HepG2 (cell line): ENCODE measurements around the gene ZNRF3. TPM values are rescaled to one million over a fixed set of nuclear protein-coding genes. Genes with fewer than 3 reads are reported as not detected.

Source experiments
- CENPX ChIP-seq: sonication (generic); formaldehyde crosslinking; IDR thresholded peaks from 2 replicates; pipeline ENCODE4 v1.9.0; 2021; ENCODE audit warnings: mild to moderate bottlenecking, missing genetic modification reagents, moderate library complexity
- CHD2 ChIP-seq: IDR thresholded peaks from 2 replicates; pipeline ENCODE4 v1.6.1; 2011; ENCODE audit warnings: low read depth, low read length, improper control_type of control experiment
- E2F5 ChIP-seq: sonication (generic); formaldehyde crosslinking; conservative IDR thresholded peaks from 2 replicates; pipeline ENCODE4 v1.4.0; 2020; ENCODE audit warnings: missing genetic modification reagents
- EZH2 ChIP-seq: conservative IDR thresholded peaks from 2 replicates; pipeline ENCODE4 v1.6.1; 2012; ENCODE audit warnings: mild to moderate bottlenecking, low read depth, low read length, moderate library complexity
- HNRNPLL ChIP-seq: fragments of 200-400 bp; formaldehyde crosslinking; IDR thresholded peaks from 2 replicates; pipeline ENCODE4 v1.6.1; 2017; ENCODE audit warnings: mild to moderate bottlenecking, low read depth, low read length; ENCODE audit not compliant: poor library complexity, severe bottlenecking
- HOXA3 ChIP-seq: sonication (generic); formaldehyde crosslinking; IDR thresholded peaks from 2 replicates; pipeline ENCODE4 v1.5.0; 2020; ENCODE audit warnings: missing genetic modification reagents
- IRF1 ChIP-seq: sonication (generic); formaldehyde crosslinking; IDR thresholded peaks from 2 replicates; pipeline ENCODE4 v1.4.0; 2020; ENCODE audit warnings: low read depth, mild to moderate bottlenecking, missing genetic modification reagents
- IRX3 ChIP-seq: sonication (generic); formaldehyde crosslinking; IDR thresholded peaks from 2 replicates; pipeline ENCODE4 v1.8.1; 2023; ENCODE audit warnings: mild to moderate bottlenecking, low read depth, missing genetic modification reagents, borderline replicate concordance
- KAT7 ChIP-seq: IDR thresholded peaks from 2 replicates; pipeline ENCODE4 v1.6.1; 2018; ENCODE audit warnings: borderline replicate concordance, missing compliant biosample characterization
- KDM5A ChIP-seq: fragments of 200-600 bp; sonication (generic); IDR thresholded peaks from 2 replicates; pipeline ENCODE4 v1.7.0; 2018; ENCODE audit warnings: antibody characterized with exemption, mild to moderate bottlenecking, low read length, borderline replicate concordance
- KDM6A ChIP-seq: IDR thresholded peaks from 2 replicates; pipeline ENCODE4 v1.6.1; 2016; ENCODE audit warnings: low read depth
- MAZ ChIP-seq, 2 experiments: sonication (generic) in 1 of 2; formaldehyde crosslinking in 1 of 2; IDR thresholded peaks; 2 replicates each; pipeline versions ENCODE4 v1.5.0 to v1.6.1; 2012 to 2020; ENCODE audit warnings: low read depth in 2 of 2, mild to moderate bottlenecking in 2 of 2, borderline replicate concordance in 1 of 2, improper control_type of control experiment in 1 of 2, low read length in 1 of 2, missing genetic modification reagents in 1 of 2, moderate library complexity in 1 of 2
- MZF1 ChIP-seq: sonication (generic); formaldehyde crosslinking; IDR thresholded peaks from 2 replicates; pipeline ENCODE4 v1.8.1; 2023; ENCODE audit warnings: mild to moderate bottlenecking, missing genetic modification reagents, borderline replicate concordance
- PRDM10 ChIP-seq: sonication (generic); formaldehyde crosslinking; IDR thresholded peaks from 2 replicates; pipeline ENCODE4 v1.4.0; 2020; ENCODE audit warnings: low read depth, missing genetic modification reagents
- REL ChIP-seq: sonication (generic); formaldehyde crosslinking; conservative IDR thresholded peaks from 2 replicates; pipeline ENCODE4 v1.8.0; 2022; ENCODE audit warnings: mild to moderate bottlenecking, missing genetic modification reagents, moderate library complexity
- SIX1 ChIP-seq: sonication (generic); formaldehyde crosslinking; IDR thresholded peaks from 2 replicates; pipeline ENCODE4 v1.4.0; 2020; ENCODE audit warnings: missing genetic modification reagents, borderline replicate concordance
- SMC3 ChIP-seq: IDR thresholded peaks from 2 replicates; pipeline ENCODE4 v1.6.1; 2011; ENCODE audit warnings: low read length, improper control_type of control experiment
- SP1 ChIP-seq, 2 experiments: fragments of 450-650 bp in 1 of 2; sonication (generic) in 1 of 2; formaldehyde crosslinking in 1 of 2; IDR thresholded peaks; 2 replicates each; pipeline versions ENCODE4 v1.4.0 to v1.6.1; 2016 to 2020; ENCODE audit warnings: missing genetic modification reagents in 1 of 2
- ZBTB20 ChIP-seq: sonication (generic); formaldehyde crosslinking; IDR thresholded peaks from 2 replicates; pipeline ENCODE4 v1.8.1; 2023; ENCODE audit warnings: missing genetic modification reagents, low read depth, mild to moderate bottlenecking, borderline replicate concordance
- ZBTB26 ChIP-seq: IDR thresholded peaks from 2 replicates; pipeline ENCODE4 v1.6.1; 2016; ENCODE audit warnings: missing compliant biosample characterization, missing genetic modification reagents, borderline replicate concordance
- ZBTB42 ChIP-seq: sonication (generic); formaldehyde crosslinking; IDR thresholded peaks from 2 replicates; pipeline ENCODE4 v1.5.0; 2020; ENCODE audit warnings: mild to moderate bottlenecking, missing genetic modification reagents
- ZNF619 ChIP-seq: sonication (generic); formaldehyde crosslinking; IDR thresholded peaks from 2 replicates; pipeline ENCODE4 v1.4.0; 2020; ENCODE audit warnings: mild to moderate bottlenecking, missing genetic modification reagents
- ZNF766 ChIP-seq: sonication (generic); formaldehyde crosslinking; IDR thresholded peaks from 2 replicates; pipeline ENCODE4 v1.5.0; 2020; ENCODE audit warnings: missing genetic modification reagents, borderline replicate concordance
- polyA plus RNA-seq, 8 experiments: library from polyadenylated mRNA; depleted of rRNA in 3 of 8; stranded (reverse) in 7 of 8; unstranded in 1 of 8; fragments of >200 nt; fragmentation: Illumina TruSeq in 4 of 8; extraction: Trizol in 4 of 8; gene quantifications; 2 replicates each; pipeline versions ENCODE4 v1.2.1 to v1.2.3, GENCODE V29; 2011 to 2016; ENCODE audit warnings: low read depth in 4 of 8, missing spikeins in 1 of 8, mixed read lengths in 1 of 8; ENCODE audit not compliant: insufficient read depth in 1 of 8
- total RNA-seq, 5 experiments: library from RNA; depleted of rRNA; stranded (reverse); fragments of >200 nt; fragmentation: Illumina TruSeq; extraction: Trizol; gene quantifications; 2 replicates each; pipeline ENCODE4 v1.2.3, GENCODE V29; 2016; ENCODE audit warnings: low read depth in 1 of 5

Gene ZNRF3
- total and polyA plus RNA-seq, 2 of the 13 experiments (the other 11 are each of a cell fraction or from before 2014, with no cell fraction given) = 20.3 to 36.7 TPM

GRCh38 chr22:28981818-28982499, 98.6 kb downstream of the ZNRF3 start (continued):
- TF ChIP-seq PRDM10 (CRISPR knock-in tag) (no peak), CENPX (no peak), ZBTB42 (CRISPR knock-in tag) (0 out of 2 replicates have a peak, but pooled peaks have one; percentile 30), REL (no peak), SMC3 (no peak), KDM6A (CRISPR knock-in tag) (peak; percentile 70), IRX3 (CRISPR knock-in tag) (no peak), EZH2 (no peak), ZNF766 (no peak), KAT7 (CRISPR knock-in tag) (peak; percentile 88; the same call in 1 of the 2 replicates), ZBTB20 (CRISPR knock-in tag) (no peak), MAZ (IDR thresholded peaks at IDR 0.05; ENCODE audit: borderline replicate concordance, low read depth, low read length) (no peak), MAZ (CRISPR knock-in tag; IDR thresholded peaks at IDR 0.05; ENCODE audit: low read depth) (no peak), SIX1 (CRISPR knock-in tag) (peak; percentile 80; the same call in 1 of the 2 replicates), IRF1 (CRISPR knock-in tag) (no peak), E2F5 (no peak), MZF1 (CRISPR knock-in tag) (no peak), HNRNPLL (no peak), KDM5A (no peak), CHD2 (no peak), ZBTB26 (CRISPR knock-in tag) (0 out of 2 replicates have a peak, but pooled peaks have one; percentile 24), SP1 (IDR thresholded peaks at IDR 0.05) (no peak), SP1 (CRISPR knock-in tag; IDR thresholded peaks at IDR 0.05) (0 out of 2 replicates have a peak, but pooled peaks have one; percentile 28), HOXA3 (CRISPR knock-in tag) (peak; percentile 56; the same call in 1 of the 2 replicates), ZNF619 (CRISPR knock-in tag) (no peak)
